Esophagus squamous epithelium (tissue), 5 donors: ENCODE results near the gene LRRC63. TPM values are rescaled to one million over a fixed set of nuclear protein-coding genes. Genes with fewer than 3 reads are reported as not detected.
A peak's percentile ranks its signal among the peaks of the same experiment; 100 is the strongest.

Experiments
- DNase-seq: peaks from one replicate; lab custom pipeline; 2025; lab: John Stamatoyannopoulos, UW
- H3K27ac ChIP-seq, 4 donors: fragments of 200-600 bp; sonication (generic); one replicate each; pipeline ENCODE4 v1.5.1; 2016 to 2019; ENCODE audit warnings: mild to moderate bottlenecking in 1 of 4
- H3K27me3 ChIP-seq, 4 donors: fragments of 200-600 bp; sonication (generic); 1 replicate in 3 of 4; 2 replicates in 1 of 4; pipeline versions ENCODE4 v1.5.1 to v1.6.0; 2017 to 2021; ENCODE audit warnings: antibody characterized with exemption in 1 of 4
- H3K36me3 ChIP-seq, 3 donors: fragments of 200-600 bp; sonication (generic); one replicate each; pipeline ENCODE4 v1.5.1; 2016 to 2019
- H3K4me1 ChIP-seq, 3 donors: fragments of 200-600 bp; sonication (generic); one replicate each; pipeline ENCODE4 v1.5.1; 2017 to 2019
- H3K4me3 ChIP-seq, 4 donors: fragments of 200-600 bp; sonication (generic); 1 replicate in 3 of 4; 2 replicates in 1 of 4; pipeline ENCODE4 v1.5.1; 2016 to 2019; ENCODE audit warnings: mild to moderate bottlenecking in 2 of 4, moderate library complexity in 1 of 4
- H3K9me3 ChIP-seq, 3 donors: fragments of 200-600 bp; sonication (generic); one replicate each; pipeline ENCODE4 v1.5.1; 2016 to 2019
- CTCF ChIP-seq, 6 experiments: fragments of 450-650 bp in 4 of 6; fragments of 200-600 bp in 2 of 6; sonication (generic) in 2 of 6; IDR thresholded peaks; one replicate each; pipeline ENCODE4 v1.5.1; 2016 to 2019; ENCODE audit warnings: antibody characterized with exemption in 6 of 6, mild to moderate bottlenecking in 4 of 6, moderate library complexity in 4 of 6
- POLR2A ChIP-seq, 4 donors: fragments of 450-650 bp; IDR thresholded peaks; one replicate each; pipeline ENCODE4 v1.6.1; 2017; ENCODE audit warnings: antibody characterized with exemption in 4 of 4, mild to moderate bottlenecking in 4 of 4, moderate library complexity in 3 of 4
- WGBS, 2 donors: methylation state at CpG; one replicate each; pipeline ENCODE4 v1.1.5; 2018; 5-methylcytosine and 5-hydroxymethylcytosine counted together
- intact Hi-C: fragments of 100-400 bp; cut with DNase I; formaldehyde crosslinking; loops from one replicate; pipeline ENCODE4 v1.15.0; 2022
- total RNA-seq, 4 donors: library from RNA; depleted of rRNA; stranded (reverse); fragments of >200 nt; gene quantifications; one replicate each; pipeline ENCODE4 v1.1.0, GENCODE V29; 2016
- donor health status: DM: yes; HTN: yes; CAD: no.

The LRRC63 gene
- total RNA-seq, 4 donors from 2014 or later, result not detected

DNA sequence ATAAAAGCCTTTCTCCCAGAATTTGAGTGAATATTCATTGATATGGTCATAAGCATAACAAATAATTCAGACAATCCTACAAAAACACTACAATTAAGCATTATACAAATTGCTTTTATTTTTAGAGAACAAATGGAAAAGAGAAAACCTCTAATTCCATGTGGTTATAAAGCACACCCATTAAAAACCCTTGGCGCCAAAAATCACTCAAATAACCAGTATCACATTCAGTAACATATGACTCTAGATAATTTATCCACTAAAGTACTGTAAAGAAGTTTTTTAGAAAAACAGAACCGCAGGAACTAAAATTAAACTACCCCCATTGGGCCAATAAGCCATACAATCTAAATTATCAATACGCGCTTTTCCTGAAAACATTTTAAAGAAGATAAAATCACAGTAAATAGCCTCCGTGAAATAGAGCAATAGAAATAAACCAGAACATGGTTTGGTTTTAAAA lies 30.3 kb upstream of the LRRC63 start:
- H3K4me3 ChIP-seq, result peak overlapping the region; percentile 2 to 51 (median 25)
- 69 to 72% methylated on average over 5 of the region's 5 CpGs for WGBS, 2 donors
- H3K36me3 ChIP-seq, result no peaks in the 10 kb centered on the region
- H3K27me3 ChIP-seq, result no peaks in the 10 kb centered on the region
- no peak for TF ChIP-seq CTCF (IDR thresholded peaks at IDR 0.05)
- intact Hi-C loops, result no loop called here
- H3K9me3 ChIP-seq, result no peaks in the 10 kb centered on the region
- no peak for DNase-seq
- peak overlapping the region in 3 of 4 donors; percentile 32 to 54 (median 52) for H3K27ac ChIP-seq
- no peaks in the 10 kb centered on the region for H3K4me1 ChIP-seq

DNA sequence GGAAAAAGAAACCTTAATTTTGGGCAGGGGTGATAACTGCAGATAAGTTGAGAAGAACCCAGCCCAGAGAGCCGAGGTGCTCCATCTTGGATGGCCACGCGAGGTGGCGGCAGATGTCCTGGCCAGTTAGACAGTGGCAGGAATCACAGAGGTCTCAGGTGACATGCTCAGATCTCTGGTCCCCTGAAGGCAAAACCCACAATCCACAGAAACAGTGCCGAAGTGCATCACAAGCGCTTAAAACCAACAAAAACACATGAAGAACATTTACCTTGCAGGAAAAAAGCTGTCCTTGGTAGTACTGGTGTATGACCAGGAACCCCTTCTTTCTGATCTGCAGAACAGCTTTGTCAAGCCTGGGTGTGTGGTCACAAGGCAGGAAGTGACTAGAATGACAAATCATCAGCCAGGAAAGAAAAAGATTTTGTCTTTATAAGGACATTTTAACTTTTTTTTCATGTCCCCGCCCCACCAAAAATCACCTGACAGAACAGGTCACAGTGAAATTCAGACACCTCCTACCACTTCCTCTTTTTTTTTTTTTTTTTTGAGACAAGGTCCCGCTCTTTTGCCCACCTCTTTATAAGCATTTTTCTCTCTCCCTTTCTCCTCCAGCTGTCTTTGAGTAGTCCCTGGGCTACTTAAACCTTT lies 29.8 kb upstream of the LRRC63 start, which contains the start of gene LCP1:
Gene LCP1 (minus strand): TSS at position 338 of the 651 bp plus-strand sequence. CDS start 22,515 bp downstream, outside the sequence.
- 75 to 81% methylated on average over 8 of the region's 8 CpGs for WGBS, 2 donors
- TF ChIP-seq POLR2A (IDR thresholded peaks at IDR 0.05) (peak in 2 of 4 donors; percentile 77 to 90), CTCF (IDR thresholded peaks at IDR 0.05) (no peak)

GRCh38 chr13:46182491-46182877 lies 29.2 kb upstream of the LRRC63 start:
- Histone ChIP-seq H3K36me3 (no peaks in the 10 kb centered on the region), H3K9me3 (no peaks in the 10 kb centered on the region), H3K27me3 (no peaks in the 10 kb centered on the region), H3K27ac (peak overlapping the region in 2 of 4 donors; percentile 42 to 67), H3K4me1 (no peaks in the 10 kb centered on the region), H3K4me3 (no peak overlapping the region)
- WGBS, 2 donors, result 34 to 35% methylated on average over 2 of the region's 2 CpGs
- intact Hi-C loops, result no loop called here
- DNase-seq, result no peak
- TF ChIP-seq CTCF (IDR thresholded peaks at IDR 0.05) (no peak), POLR2A (IDR thresholded peaks at IDR 0.05) (no peak)

More for the DNA sequence above, 29.8 kb upstream of the LRRC63 start, which contains the start of gene LCP1:
- intact Hi-C loops, result no loop called here
- H3K36me3 ChIP-seq, result no peaks in the 10 kb centered on the region
- H3K4me3 ChIP-seq, result peak within 1 kb of the TSS; percentile 2 to 51 (median 25)
- H3K9me3 ChIP-seq, result no peaks in the 10 kb centered on the region
- no peaks in the 10 kb centered on the region for H3K4me1 ChIP-seq
- DNase-seq, result peak; percentile 14
- no peaks in the 10 kb centered on the region for H3K27me3 ChIP-seq
- peak within 1 kb of the TSS; percentile 42 to 67 (median 51) for H3K27ac ChIP-seq

DNA sequence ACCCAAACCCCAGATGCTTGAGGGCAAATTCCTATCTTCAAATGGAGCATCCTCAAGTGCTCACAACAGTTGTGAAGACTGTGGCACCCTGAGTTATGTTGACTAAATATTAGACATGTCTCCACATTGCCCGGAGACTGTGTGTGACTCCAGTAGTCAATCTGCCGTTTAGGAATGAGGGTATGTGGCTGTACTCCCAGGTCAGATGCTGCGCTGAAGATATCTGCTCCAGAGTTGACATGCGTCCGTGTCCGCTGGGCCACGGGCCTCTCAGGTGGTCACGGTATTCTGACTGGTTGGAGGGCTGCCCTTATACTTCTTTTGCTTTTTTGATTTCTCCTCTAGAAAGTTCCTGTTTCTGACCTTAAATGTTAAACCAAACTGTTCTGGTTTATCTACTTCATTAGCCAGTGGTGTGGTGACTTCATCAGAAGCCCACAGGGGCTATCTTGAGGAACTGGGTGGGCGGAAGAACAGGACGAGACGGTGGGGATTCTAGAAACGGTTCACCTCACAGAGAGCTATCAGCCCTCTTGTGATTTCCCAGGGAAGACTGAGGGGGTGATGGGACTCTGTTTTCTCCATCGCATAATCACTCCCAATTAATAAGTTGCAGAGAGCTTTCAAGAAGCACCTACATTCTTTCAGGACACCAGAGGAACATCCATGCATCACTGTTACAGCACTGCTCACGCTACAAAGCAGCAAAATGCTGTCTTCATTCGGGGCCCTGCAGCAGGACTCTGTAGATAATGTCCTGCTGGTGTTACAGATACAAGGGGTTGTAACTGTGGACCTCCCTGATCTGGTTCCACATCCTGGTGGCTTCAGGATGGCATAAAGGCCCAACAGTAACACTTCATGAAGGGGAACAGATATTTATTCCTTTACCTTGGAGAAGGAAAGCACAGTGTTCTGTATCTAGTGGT lies 28.4 kb upstream of the LRRC63 start:
- Histone ChIP-seq H3K4me1 (no peaks in the 10 kb centered on the region), H3K36me3 (no peaks in the 10 kb centered on the region), H3K4me3 (no peak overlapping the region), H3K27ac (peak overlapping the region in 3 of 4 donors; percentile 42 to 67 (median 47)), H3K27me3 (no peaks in the 10 kb centered on the region), H3K9me3 (no peaks in the 10 kb centered on the region)
- DNase-seq, result no peak
- WGBS, 2 donors, result 49 to 63% methylated on average over 11 to 13 of the region's 15 CpGs
- TF ChIP-seq CTCF (IDR thresholded peaks at IDR 0.05) (no peak), POLR2A (IDR thresholded peaks at IDR 0.05) (no peak)
- intact Hi-C loops, result no loop called here
